WI38 (cell line): ENCODE results near the gene TTC31.
A peak's percentile ranks its signal among the peaks of the same experiment; 100 is the strongest.
"Not testable (repeated sequence)": the region's sequence is repeated elsewhere in the genome, so short reads cannot be mapped to it uniquely, and the experiment has no call there.

Source experiments
- H3K4me3 ChIP-seq: 2 replicates; pipeline ENCODE4 v1.5.1; 2011; ENCODE audit warnings: low read depth, mild to moderate bottlenecking, control low read depth, low read length
- CTCF ChIP-seq: IDR thresholded peaks from 2 replicates; pipeline ENCODE4 v1.5.1; 2012; ENCODE audit warnings: low read depth, mild to moderate bottlenecking, control low read depth, low read length

TTC31 gene

GRCh38 chr2:74458938-74459363 is 23.9 kb upstream of the TTC31 start:
- no peak for TF ChIP-seq CTCF

GRCh38 chr2:74459503-74460118 is 23.3 kb upstream of the TTC31 start:
- peak overlapping the region; percentile 79 for H3K4me3 ChIP-seq

More at GRCh38 chr2:74458938-74459363, 23.9 kb upstream of the TTC31 start:
- H3K4me3 ChIP-seq, result peak overlapping the region; percentile 79

- not testable (repeated sequence) for H3K4me3 ChIP-seq
Observed at GRCh38 chr2:74460187-74460586, 22.7 kb upstream of the TTC31 start.

GRCh38 chr2:74461187-74462053 is 21.5 kb upstream of the TTC31 start:
- TF ChIP-seq CTCF, result no peak
- H3K4me3 ChIP-seq, result no peak overlapping the region

GRCh38 chr2:74462054-74462785 is 20.7 kb upstream of the TTC31 start:
- H3K4me3 ChIP-seq, result no peak overlapping the region
- TF ChIP-seq CTCF, result no peak

GRCh38 chr2:74462786-74463105 is 20.1 kb upstream of the TTC31 start:
- no peak for TF ChIP-seq CTCF
- H3K4me3 ChIP-seq, result no peak overlapping the region

- TF ChIP-seq CTCF, result no peak
- H3K4me3 ChIP-seq, result peak overlapping the region; percentile 88
Observed at GRCh38 chr2:74464406-74464805, 18.5 kb upstream of the TTC31 start.

GRCh38 chr2:74470742-74471141 is 12.1 kb upstream of the TTC31 start:
- H3K4me3 ChIP-seq, result not testable (repeated sequence)
